ENCODE measurements around the gene CST11.

GRCh38 chr20:23433628-23434027, 19.0 kb downstream of the CST11 start:
- TF ChIP-seq ZNF253 (CRISPR knock-in tag; conservative IDR thresholded peaks at IDR 0.05) (no peak), CTCF (IDR thresholded peaks at IDR 0.05 in 2 of 3, conservative IDR thresholded peaks at IDR 0.05 in 1 of 3; ENCODE audit: insufficient read depth in 2 of 3, low read depth in 1 of 3, low read length in 3 of 3) (no peak), FOS (IDR thresholded peaks at IDR 0.05; ENCODE audit: extremely low read depth, insufficient read length) (no peak), ZNF830 (CRISPR knock-in tag; IDR thresholded peaks at IDR 0.05) (no peak), E2F5 (CRISPR knock-in tag; IDR thresholded peaks at IDR 0.05) (no peak), ESRRA (IDR thresholded peaks at IDR 0.05; ENCODE audit: borderline replicate concordance, low read depth) (no peak), MAFK (IDR thresholded peaks at IDR 0.05; ENCODE audit: low read length) (no peak), ZBTB43 (CRISPR knock-in tag; IDR thresholded peaks at IDR 0.05) (no peak), HDGF (IDR thresholded peaks at IDR 0.05) (no peak), ARNT (IDR thresholded peaks at IDR 0.05) (no peak)
